NT2/D1 (cell line): ENCODE results near the gene DMRT1.

Experiments used
- DNase-seq: peaks from one replicate; pipeline ENCODE4 v3.0.0-alpha.2; 2011; ENCODE audit warnings: low read depth, low spot score
- H3K27me3 ChIP-seq: 2 replicates; pipeline ENCODE4 v1.6.0; 2011; ENCODE audit warnings: mild to moderate bottlenecking; ENCODE audit not compliant: insufficient read length, insufficient read depth
- H3K36me3 ChIP-seq: 2 replicates; pipeline ENCODE4 v1.6.1; 2011; ENCODE audit warnings: mild to moderate bottlenecking, low read length, mixed read lengths; ENCODE audit not compliant: insufficient read depth, insufficient read length
- H3K4me1 ChIP-seq: 2 replicates; pipeline ENCODE4 v1.5.1; 2011; ENCODE audit not compliant: insufficient read depth, insufficient read length
- H3K4me3 ChIP-seq: 2 replicates; pipeline ENCODE4 v1.5.1; 2011; ENCODE audit warnings: low read depth; ENCODE audit not compliant: insufficient read length
- H3K9ac ChIP-seq: 2 replicates; pipeline ENCODE4 v1.6.0; 2011; ENCODE audit warnings: low read depth; ENCODE audit not compliant: insufficient read length
- H3K9me3 ChIP-seq: 2 replicates; pipeline ENCODE4 v1.5.1; 2011; ENCODE audit warnings: mild to moderate bottlenecking, low read length; ENCODE audit not compliant: insufficient read depth
- SUZ12 ChIP-seq: IDR thresholded peaks from 2 replicates; pipeline ENCODE4 v1.6.1; 2011; ENCODE audit not compliant: insufficient read length, insufficient read depth; ENCODE audit errors: extremely low read depth
- YY1 ChIP-seq: IDR thresholded peaks from 2 replicates; pipeline ENCODE4 v1.6.1; 2011; ENCODE audit not compliant: insufficient read length, insufficient read depth
- ZNF274 ChIP-seq: IDR thresholded peaks from 2 replicates; pipeline ENCODE4 v1.6.1; 2011; ENCODE audit warnings: mild to moderate bottlenecking, low read depth, low read length

DMRT1 gene

DNA sequence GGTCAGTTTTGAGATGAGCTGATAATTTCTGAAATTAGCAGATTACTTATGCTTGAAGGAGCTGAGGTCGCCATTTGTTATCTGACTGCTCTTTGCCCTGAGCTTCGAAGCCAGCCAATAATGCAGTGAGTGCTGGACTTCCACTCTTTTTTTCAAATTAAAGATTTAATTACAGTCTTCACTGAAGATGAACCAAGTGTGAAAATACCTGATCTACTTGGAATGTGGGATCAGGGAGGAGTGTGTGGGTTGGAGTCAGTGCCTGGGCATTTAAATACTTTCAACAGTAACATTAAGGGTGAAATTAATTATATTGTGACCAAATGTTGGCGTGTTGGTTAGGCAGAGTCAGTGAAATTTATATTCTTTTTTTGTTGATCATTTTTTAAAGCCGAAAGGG is 111.0 kb downstream of the DMRT1 start:
- Histone ChIP-seq H3K9me3 (no peaks in the 10 kb centered on the region), H3K9ac (no peak overlapping the region), H3K4me3 (no peak overlapping the region), H3K36me3 (no peaks in the 10 kb centered on the region), H3K4me1 (no peaks in the 10 kb centered on the region), H3K27me3 (no peaks in the 10 kb centered on the region)
- TF ChIP-seq SUZ12 (no peak), ZNF274 (no peak), YY1 (no peak)
- DNase-seq: no peak

DNA sequence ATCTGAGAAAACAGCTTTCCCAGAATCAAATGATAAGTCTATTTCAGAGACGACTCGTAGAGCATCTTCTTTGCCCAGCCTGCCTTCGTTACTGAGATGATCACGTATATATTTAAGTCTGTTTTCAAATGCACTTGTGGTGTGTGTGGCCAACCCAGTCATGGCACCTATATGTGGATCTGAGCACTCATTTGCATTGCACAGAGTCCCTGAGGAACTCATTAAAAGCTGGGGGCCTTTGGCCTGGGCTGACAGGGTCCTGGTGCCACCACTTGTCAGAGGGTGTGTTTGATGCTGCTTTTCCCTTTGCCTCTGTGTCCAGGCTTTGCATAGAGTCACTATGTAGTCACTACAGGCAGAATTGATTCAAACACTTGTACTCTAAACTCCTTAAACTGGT is 117.6 kb downstream of the DMRT1 start:
- DNase-seq: no peak
- H3K4me3 ChIP-seq: no peak overlapping the region
- no peaks in the 10 kb centered on the region for H3K4me1 ChIP-seq
- no peak overlapping the region for H3K9ac ChIP-seq
- no peak for TF ChIP-seq YY1
- no peak for TF ChIP-seq SUZ12
- no peak for TF ChIP-seq ZNF274
- no peaks in the 10 kb centered on the region for H3K36me3 ChIP-seq
- H3K9me3 ChIP-seq: no peaks in the 10 kb centered on the region
- peaks cover 5% of the 10 kb centered on the region for H3K27me3 ChIP-seq

DNA sequence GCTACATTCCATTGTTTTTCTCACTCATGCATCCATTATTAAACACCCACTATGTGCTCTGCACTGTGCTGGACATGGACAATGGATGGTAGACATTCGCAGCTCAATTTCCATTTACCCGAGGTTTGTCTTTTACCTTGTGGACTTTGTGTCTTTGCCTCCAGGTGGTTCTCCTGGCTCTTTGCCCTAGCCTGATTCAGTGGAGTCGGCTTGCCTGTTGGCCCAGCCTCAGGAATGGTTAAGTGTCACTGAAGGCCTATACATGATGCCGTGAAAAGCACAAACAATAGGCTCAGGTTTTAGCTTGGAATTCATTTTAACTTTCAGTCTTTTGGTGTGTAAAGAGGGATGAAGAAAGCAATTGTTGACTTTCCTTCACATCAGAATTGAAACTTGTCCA is 118.4 kb downstream of the DMRT1 start:
- TF ChIP-seq ZNF274 (no peak), SUZ12 (no peak), YY1 (no peak)
- H3K36me3 ChIP-seq: no peaks in the 10 kb centered on the region
- H3K9me3 ChIP-seq: no peaks in the 10 kb centered on the region
- H3K4me3 ChIP-seq: no peak overlapping the region
- DNase-seq: no peak
- H3K4me1 ChIP-seq: no peaks in the 10 kb centered on the region
- H3K9ac ChIP-seq: no peak overlapping the region
- H3K27me3 ChIP-seq: peaks cover 13% of the 10 kb centered on the region

DNA sequence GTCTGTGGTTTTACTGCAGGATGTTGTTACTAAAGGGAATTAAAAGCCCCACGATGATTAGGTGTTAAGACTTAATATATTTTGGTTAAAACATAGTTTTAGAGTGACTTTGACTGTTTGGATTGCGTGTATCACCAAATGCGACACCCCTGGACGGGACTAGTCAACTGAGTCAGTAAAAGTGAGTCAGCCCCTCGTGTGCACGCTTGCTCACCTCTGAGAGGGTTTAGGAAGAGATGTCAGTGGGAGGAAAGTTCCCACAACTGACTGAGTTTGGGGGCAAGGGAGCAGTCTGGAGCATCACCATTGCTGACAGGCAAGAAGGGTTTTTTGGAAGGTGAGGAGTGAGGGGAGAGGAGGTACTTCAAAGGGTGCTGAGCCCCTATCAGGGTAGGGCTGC is 120.5 kb downstream of the DMRT1 start:
- H3K9ac ChIP-seq: no peak overlapping the region
- peaks cover 2% of the 10 kb centered on the region for H3K4me1 ChIP-seq
- H3K27me3 ChIP-seq: peaks cover 34% of the 10 kb centered on the region
- H3K4me3 ChIP-seq: no peak overlapping the region
- TF ChIP-seq YY1 (no peak), ZNF274 (no peak)
- no peaks in the 10 kb centered on the region for H3K36me3 ChIP-seq
- H3K9me3 ChIP-seq: no peaks in the 10 kb centered on the region
- no peak for DNase-seq

DNA sequence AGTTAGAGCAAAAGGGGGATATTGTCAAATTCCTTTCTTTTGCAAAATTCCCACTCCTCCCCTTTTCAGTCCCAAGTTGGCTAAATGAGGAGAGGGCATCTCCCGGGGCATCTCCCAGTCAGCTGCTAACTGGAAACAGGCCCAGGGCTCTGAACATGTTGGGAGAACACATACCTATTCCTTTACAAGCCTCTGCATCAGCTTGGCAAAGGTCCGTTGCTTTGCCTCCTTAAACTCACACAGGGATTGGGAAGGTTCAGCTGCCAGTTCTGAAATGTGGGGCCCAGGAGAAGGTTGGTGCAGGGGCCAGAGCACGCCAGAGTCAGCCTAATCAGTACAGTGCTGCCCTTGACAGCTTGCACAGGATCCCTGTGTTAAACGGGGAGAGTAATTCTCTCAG is 124.0 kb downstream of the DMRT1 start:
- peaks cover 4% of the 10 kb centered on the region for H3K4me1 ChIP-seq
- no peak overlapping the region for H3K9ac ChIP-seq
- no peaks in the 10 kb centered on the region for H3K36me3 ChIP-seq
- TF ChIP-seq YY1: no peak
- TF ChIP-seq SUZ12: no peak
- no peak for TF ChIP-seq ZNF274
- H3K27me3 ChIP-seq: peaks cover 69% of the 10 kb centered on the region
- DNase-seq: no peak
- H3K9me3 ChIP-seq: no peaks in the 10 kb centered on the region
- H3K4me3 ChIP-seq: no peak overlapping the region

DNA sequence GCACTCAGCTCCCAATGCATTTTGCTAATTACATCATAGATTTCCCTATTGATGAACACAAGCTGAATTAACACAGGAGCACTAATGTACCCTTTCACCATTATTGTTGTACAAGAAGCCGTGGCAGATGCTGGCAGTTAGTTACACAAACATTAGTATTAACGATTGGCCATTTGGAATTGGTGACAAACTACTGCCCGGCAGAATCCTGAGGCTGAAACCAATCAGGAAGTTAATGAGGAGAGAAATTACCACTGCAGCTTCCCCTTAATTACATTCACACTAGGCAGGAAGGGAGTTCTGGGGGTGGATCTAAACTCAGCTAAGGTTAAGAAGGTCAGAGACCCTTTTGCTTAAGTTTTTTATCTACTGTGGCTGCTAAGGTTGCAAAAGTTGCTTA is 125.4 kb downstream of the DMRT1 start:
- H3K4me3 ChIP-seq: no peak overlapping the region
- H3K36me3 ChIP-seq: no peaks in the 10 kb centered on the region
- peaks cover 4% of the 10 kb centered on the region for H3K4me1 ChIP-seq
- H3K9ac ChIP-seq: no peak overlapping the region
- no peak for DNase-seq
- peaks cover 74% of the 10 kb centered on the region for H3K27me3 ChIP-seq
- TF ChIP-seq SUZ12 (no peak), YY1 (no peak), ZNF274 (no peak)
- H3K9me3 ChIP-seq: no peaks in the 10 kb centered on the region

DNA sequence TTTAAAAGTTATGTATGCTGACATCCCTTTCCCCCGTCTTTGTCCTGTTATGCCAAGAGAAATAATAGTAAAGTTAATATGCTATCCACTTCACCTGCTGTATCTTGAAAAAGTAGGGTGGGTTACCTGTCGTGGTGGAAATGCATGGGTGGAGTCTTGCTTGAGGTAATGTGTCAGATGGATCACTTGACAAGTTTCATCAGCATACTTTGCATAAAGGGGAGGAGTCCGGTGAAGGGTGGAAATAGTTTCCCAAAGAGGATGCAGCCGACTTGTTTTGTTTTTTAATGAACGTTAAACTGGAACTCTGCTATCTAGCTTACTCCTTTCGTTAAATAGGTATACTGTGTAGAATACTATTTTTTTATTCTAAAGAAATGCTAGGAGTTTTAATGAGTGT is 125.9 kb downstream of the DMRT1 start:
- DNase-seq: no peak
- Histone ChIP-seq H3K36me3 (no peaks in the 10 kb centered on the region), H3K9ac (no peak overlapping the region), H3K9me3 (no peaks in the 10 kb centered on the region), H3K27me3 (peaks cover 77% of the 10 kb centered on the region), H3K4me1 (peaks cover 4% of the 10 kb centered on the region), H3K4me3 (no peak overlapping the region)
- TF ChIP-seq SUZ12 (no peak), ZNF274 (no peak), YY1 (no peak)

DNA sequence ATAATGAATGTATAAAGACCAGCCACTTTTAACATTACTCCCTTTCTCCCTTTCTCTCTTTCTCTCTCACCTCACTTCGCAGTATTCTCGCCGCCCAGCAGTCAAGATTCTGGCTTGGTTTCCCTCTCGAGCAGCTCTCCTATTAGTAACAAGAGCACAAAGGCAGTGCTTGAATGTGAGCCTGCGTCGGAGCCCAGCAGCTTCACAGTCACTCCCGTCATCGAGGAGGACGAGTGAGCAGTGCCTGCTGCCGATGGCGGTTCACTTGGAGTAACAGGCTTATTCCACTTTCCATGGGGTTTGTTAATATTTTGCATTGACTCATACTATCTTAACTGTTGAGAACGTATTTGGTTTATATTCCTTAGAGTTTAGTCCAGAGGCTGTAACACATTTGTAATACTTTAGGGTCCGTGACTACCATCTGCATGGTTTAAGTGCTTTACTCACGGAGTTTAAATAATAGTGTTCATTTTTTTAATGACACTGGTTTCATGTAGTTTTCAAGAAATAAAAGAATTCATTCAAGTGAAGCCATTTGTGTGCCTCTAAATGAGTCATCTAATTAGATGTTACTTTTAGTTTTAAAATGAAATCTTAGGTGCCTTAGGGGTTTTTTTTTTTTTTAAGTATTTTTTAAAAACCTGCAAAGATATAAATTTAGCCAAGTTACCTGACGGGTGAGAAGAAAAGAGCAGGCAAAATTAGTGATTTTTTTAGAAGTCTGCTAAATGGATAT is 126.6 kb downstream of the DMRT1 start:
- Histone ChIP-seq H3K9ac (no peak overlapping the region), H3K27me3 (peaks cover 84% of the 10 kb centered on the region), H3K9me3 (no peaks in the 10 kb centered on the region), H3K36me3 (no peaks in the 10 kb centered on the region), H3K4me1 (peaks cover 4% of the 10 kb centered on the region), H3K4me3 (no peak overlapping the region)
- no peak for TF ChIP-seq YY1
- no peak for TF ChIP-seq ZNF274
- TF ChIP-seq SUZ12: no peak
- DNase-seq: no peak
